Non-pigmented ciliary epithelial cell (primary cell): Measurements from ENCODE around the gene HMOX2.

Source experiments
- DNase-seq: peaks from one replicate; pipeline ENCODE4 v3.0.0-alpha.2; 2010; ENCODE audit warnings: low read depth

Gene HMOX2

GRCh38 chr16:4465977-4466779 lies 10.0 kb upstream of the HMOX2 start:
- DNase-seq, result no peak

GRCh38 chr16:4467916-4468315 lies 8.3 kb upstream of the HMOX2 start:
- DNase-seq, result no peak

GRCh38 chr16:4468972-4469371 lies 7.2 kb upstream of the HMOX2 start:
- DNase-seq, result no peak

- no peak for DNase-seq
Measured at GRCh38 chr16:4471869-4472268, 4.3 kb upstream of the HMOX2 start.

GRCh38 chr16:4472880-4473279 lies 3.3 kb upstream of the HMOX2 start:
- no peak for DNase-seq

- DNase-seq, result no peak
Measured at GRCh38 chr16:4474192-4474961, 1.8 kb upstream of the HMOX2 start, which contains the start of gene NMRAL1. NMRAL1 (minus strand) TSS chr16:4474625; CDS start chr16:4474132, 493 bp downstream.

GRCh38 chr16:4477966-4478365 lies 1.8 kb downstream of the HMOX2 start:
- DNase-seq, result no peak

GRCh38 chr16:4481526-4481925 lies 5.3 kb downstream of the HMOX2 start:
- DNase-seq, result no peak

GRCh38 chr16:4481963-4482362 lies 5.8 kb downstream of the HMOX2 start:
- no peak for DNase-seq

GRCh38 chr16:4486126-4486893 lies 10.1 kb downstream of the HMOX2 start:
- no peak for DNase-seq

- no peak for DNase-seq
Measured at GRCh38 chr16:4487955-4488498, 11.8 kb downstream of the HMOX2 start.

GRCh38 chr16:4488499-4488967 lies 12.3 kb downstream of the HMOX2 start:
- no peak for DNase-seq

GRCh38 chr16:4489030-4489429 lies 12.8 kb downstream of the HMOX2 start:
- DNase-seq, result peak; percentile 76

- DNase-seq, result no peak
Measured at GRCh38 chr16:4491898-4492297, 15.7 kb downstream of the HMOX2 start.

GRCh38 chr16:4494746-4495490 lies 18.7 kb downstream of the HMOX2 start:
- DNase-seq, result no peak

GRCh38 chr16:4495766-4496165 lies 19.6 kb downstream of the HMOX2 start:
- DNase-seq, result no peak

- DNase-seq, result no peak
Measured at GRCh38 chr16:4496305-4496704, 20.1 kb downstream of the HMOX2 start.

- DNase-seq, result no peak
Measured at GRCh38 chr16:4498546-4499195, 22.5 kb downstream of the HMOX2 start.

GRCh38 chr16:4499196-4499555 lies 23.0 kb downstream of the HMOX2 start:
- DNase-seq, result no peak

GRCh38 chr16:4500272-4500671 lies 24.1 kb downstream of the HMOX2 start:
- peak; percentile 65 for DNase-seq

GRCh38 chr16:4501071-4501478 lies 24.9 kb downstream of the HMOX2 start:
- no peak for DNase-seq
